HG03442 (cell line): ENCODE measurements around the gene ZNF219.

Experiments
- ATAC-seq: cut with Tn5 transposase; IDR thresholded peaks from one replicate; pipeline ENCODE4 v1.9.1; 2021; ENCODE audit warnings: mild to moderate bottlenecking, moderate library complexity; ENCODE audit not compliant: unreplicated experiment

Gene ZNF219

GRCh38 chr14:21070083-21070609 lies 28.3 kb downstream of the ZNF219 start, which contains the start of gene ARHGEF40:
TSS of gene ARHGEF40 (plus strand) at chr14:21070304. CDS start at chr14:21070397, 93 bp downstream.
- ATAC-seq, result no peak

- no peak for ATAC-seq
These were observed 28.9 kb downstream of the ZNF219 start for GRCh38 chr14:21069388-21070082.

- no peak for ATAC-seq
These were observed 29.7 kb downstream of the ZNF219 start for GRCh38 chr14:21068521-21069387.

- ATAC-seq, result no peak
These were observed 31.5 kb downstream of the ZNF219 start for GRCh38 chr14:21066882-21067502.

GRCh38 chr14:21063479-21063878 lies 35.0 kb downstream of the ZNF219 start:
- no peak for ATAC-seq

GRCh38 chr14:21061347-21061668 lies 37.1 kb downstream of the ZNF219 start:
- no peak for ATAC-seq

- ATAC-seq, result no peak
These were observed 37.7 kb downstream of the ZNF219 start for GRCh38 chr14:21060614-21061346.

GRCh38 chr14:21059842-21060613 lies 38.4 kb downstream of the ZNF219 start:
- no peak for ATAC-seq

GRCh38 chr14:21058903-21059302 lies 39.6 kb downstream of the ZNF219 start:
- ATAC-seq, result no peak

GRCh38 chr14:21057803-21058675 lies 40.4 kb downstream of the ZNF219 start, which contains the start of gene RNASE8:
TSS of gene RNASE8 (plus strand) at chr14:21057822. CDS start at chr14:21057893, 71 bp downstream.
- no peak for ATAC-seq

GRCh38 chr14:21056520-21057163 lies 41.8 kb downstream of the ZNF219 start:
- ATAC-seq, result no peak

GRCh38 chr14:21055432-21056117 lies 42.9 kb downstream of the ZNF219 start:
- ATAC-seq, result no peak

GRCh38 chr14:21054768-21055145 lies 43.7 kb downstream of the ZNF219 start:
- ATAC-seq, result no peak

GRCh38 chr14:21054123-21054767 lies 44.2 kb downstream of the ZNF219 start:
- no peak for ATAC-seq

- no peak for ATAC-seq
These were observed 45.0 kb downstream of the ZNF219 start for GRCh38 chr14:21053184-21054122.

- no peak for ATAC-seq
These were observed 47.9 kb downstream of the ZNF219 start for GRCh38 chr14:21050597-21050996.
